Measurements from ENCODE around the gene CCDC85B.
A peak's percentile ranks its signal among the peaks of the same experiment; 100 is the strongest.

Gene CCDC85B

GRCh38 chr11:65871811-65872548 is 18.5 kb upstream of the CCDC85B start:
- Histone ChIP-seq H4K20me1 (ENCODE audit: insufficient read depth, low read length) (no peaks in the 10 kb centered on the region), H3K4me2 (ENCODE audit: low read length) (no peak overlapping the region), H3K27me3 (ENCODE audit: insufficient read depth, low read length) (peaks cover 3% of the 10 kb centered on the region; the same call in 1 of the 2 replicates), H3K4me3 (ENCODE audit: low read depth, low read length, poor library complexity, severe bottlenecking) (no peak overlapping the region), H3F3A (ENCODE audit: insufficient read depth, low read length) (no peaks in the 10 kb centered on the region), H3K36me3 (ENCODE audit: insufficient read depth, low read length) (peaks cover 5% of the 10 kb centered on the region), H3K27ac (ENCODE audit: low read depth, low read length, poor library complexity, severe bottlenecking) (no peak overlapping the region), H3K9me3 (ENCODE audit: low read length) (no peaks in the 10 kb centered on the region), H2AFZ (ENCODE audit: low read length) (no peak overlapping the region), H3K9me2 (ENCODE audit: low read depth, low read length) (no peaks in the 10 kb centered on the region), H3K79me2 (ENCODE audit: insufficient read depth, low read length) (no peaks in the 10 kb centered on the region), H3K4me1 (ENCODE audit: insufficient read depth, low read length, severe bottlenecking) (peaks cover 10% of the 10 kb centered on the region), H3K9ac (ENCODE audit: low read length) (no peak overlapping the region)
- TF ChIP-seq CTCF (IDR thresholded peaks at IDR 0.05; ENCODE audit: low read length) (no peak), EZH2 (IDR thresholded peaks at IDR 0.05; ENCODE audit: borderline replicate concordance, low read length) (no peak)

- Histone ChIP-seq H3K27ac (ENCODE audit: low read depth, low read length, poor library complexity, severe bottlenecking) (no peak within 1 kb of the TSS), H3K9ac (ENCODE audit: low read length) (peak within 1 kb of the TSS; percentile 43; the same call in 1 of the 2 replicates)
Measured at GRCh38 chr11:65872586-65873317, 17.7 kb upstream of the CCDC85B start, which contains the start of gene EFEMP2. Gene EFEMP2 (minus strand): TSS chr11:65872800. CDS start chr11:65872354, 446 bp downstream.

More at GRCh38 chr11:65872586-65873317, 17.7 kb upstream of the CCDC85B start, which contains the start of gene EFEMP2:
- Histone ChIP-seq H3K27me3 (ENCODE audit: insufficient read depth, low read length) (peaks cover 3% of the 10 kb centered on the region; the same call in 1 of the 2 replicates), H3K79me2 (ENCODE audit: insufficient read depth, low read length) (no peaks in the 10 kb centered on the region), H3K4me1 (ENCODE audit: insufficient read depth, low read length, severe bottlenecking) (peaks cover 10% of the 10 kb centered on the region), H3K36me3 (ENCODE audit: insufficient read depth, low read length) (no peaks in the 10 kb centered on the region), H3K4me3 (ENCODE audit: low read depth, low read length, poor library complexity, severe bottlenecking) (peak within 1 kb of the TSS; percentile 59), H3K9me3 (ENCODE audit: low read length) (no peaks in the 10 kb centered on the region), H4K20me1 (ENCODE audit: insufficient read depth, low read length) (no peaks in the 10 kb centered on the region), H3K9me2 (ENCODE audit: low read depth, low read length) (no peaks in the 10 kb centered on the region), H3F3A (ENCODE audit: insufficient read depth, low read length) (no peaks in the 10 kb centered on the region), H2AFZ (ENCODE audit: low read length) (no peak within 1 kb of the TSS), H3K4me2 (ENCODE audit: low read length) (peak within 1 kb of the TSS; percentile 71)
- TF ChIP-seq CTCF (IDR thresholded peaks at IDR 0.05; ENCODE audit: low read length) (no peak), EZH2 (IDR thresholded peaks at IDR 0.05; ENCODE audit: borderline replicate concordance, low read length) (no peak)
